ENCODE data around the gene LEP.

LEP gene

DNA sequence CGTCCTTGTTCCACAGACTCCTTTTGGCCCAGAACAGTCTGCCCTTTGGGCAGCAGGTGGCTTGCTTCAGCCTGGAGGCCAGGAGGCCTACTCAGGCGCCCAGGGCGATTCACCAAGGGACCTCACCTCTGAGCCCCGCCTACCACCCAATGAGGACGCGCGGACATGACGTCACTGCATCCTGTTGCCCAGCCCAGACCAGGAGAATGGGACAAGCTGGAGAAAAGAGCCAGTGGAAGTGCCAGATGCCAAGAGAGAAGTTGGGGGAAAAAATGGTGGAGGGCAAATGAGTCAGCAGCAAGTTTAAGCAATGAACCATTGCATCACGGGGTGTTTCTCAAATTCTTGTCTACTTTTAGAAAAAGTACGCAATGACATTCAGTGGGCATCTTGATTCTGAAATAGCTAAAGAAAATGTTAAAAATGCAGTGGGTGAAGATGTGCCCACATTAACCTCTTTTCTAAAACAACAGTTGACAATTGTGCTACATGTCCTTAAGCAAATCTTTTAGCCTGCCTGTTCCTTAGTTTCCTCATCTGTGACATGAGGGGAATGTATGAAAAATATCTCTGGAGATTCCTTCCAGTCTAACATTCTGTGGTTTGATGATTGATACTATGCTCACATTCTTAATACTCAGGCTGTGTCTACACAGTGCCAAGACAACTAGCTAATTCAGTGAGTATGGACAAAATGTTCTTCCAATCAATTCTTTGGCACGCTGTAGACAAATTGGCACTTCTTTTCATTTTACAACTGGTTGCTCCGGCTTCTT is 23.9 kb upstream of the LEP start:
- Histone ChIP-seq H3K4me3 (ENCODE audit: low read depth in 1 of 2, low read length in 2 of 2) (no peak overlapping the region), H2AFZ (ENCODE audit: low read depth, low read length) (no peak overlapping the region), H3K4me2 (ENCODE audit: insufficient read depth, low read length) (no peak overlapping the region), H3K9me3 (ENCODE audit: insufficient read depth, low read length, severe bottlenecking) (no peaks in the 10 kb centered on the region), H4K20me1 (ENCODE audit: insufficient read depth, low read length) (no peaks in the 10 kb centered on the region), H3K9ac (ENCODE audit: low read depth, low read length) (no peak overlapping the region), H3K36me3 (ENCODE audit: insufficient read depth, low read length) (no peaks in the 10 kb centered on the region), H3K27me3 (ENCODE audit: insufficient read depth, low read length, poor library complexity) (peaks cover 8% of the 10 kb centered on the region), H3K27ac (ENCODE audit: low read length) (no peak overlapping the region), H3K4me1 (ENCODE audit: insufficient read depth, low read length) (no peaks in the 10 kb centered on the region), H3K79me2 (ENCODE audit: insufficient read depth, low read length) (no peaks in the 10 kb centered on the region)
- ATAC-seq (ENCODE audit: insufficient read depth, low read depth): no peak
- no peak for TF ChIP-seq EZH2 (IDR thresholded peaks at IDR 0.05; ENCODE audit: borderline replicate concordance, low read depth, low read length, severe bottlenecking)
- TF ChIP-seq, protein P1, sequence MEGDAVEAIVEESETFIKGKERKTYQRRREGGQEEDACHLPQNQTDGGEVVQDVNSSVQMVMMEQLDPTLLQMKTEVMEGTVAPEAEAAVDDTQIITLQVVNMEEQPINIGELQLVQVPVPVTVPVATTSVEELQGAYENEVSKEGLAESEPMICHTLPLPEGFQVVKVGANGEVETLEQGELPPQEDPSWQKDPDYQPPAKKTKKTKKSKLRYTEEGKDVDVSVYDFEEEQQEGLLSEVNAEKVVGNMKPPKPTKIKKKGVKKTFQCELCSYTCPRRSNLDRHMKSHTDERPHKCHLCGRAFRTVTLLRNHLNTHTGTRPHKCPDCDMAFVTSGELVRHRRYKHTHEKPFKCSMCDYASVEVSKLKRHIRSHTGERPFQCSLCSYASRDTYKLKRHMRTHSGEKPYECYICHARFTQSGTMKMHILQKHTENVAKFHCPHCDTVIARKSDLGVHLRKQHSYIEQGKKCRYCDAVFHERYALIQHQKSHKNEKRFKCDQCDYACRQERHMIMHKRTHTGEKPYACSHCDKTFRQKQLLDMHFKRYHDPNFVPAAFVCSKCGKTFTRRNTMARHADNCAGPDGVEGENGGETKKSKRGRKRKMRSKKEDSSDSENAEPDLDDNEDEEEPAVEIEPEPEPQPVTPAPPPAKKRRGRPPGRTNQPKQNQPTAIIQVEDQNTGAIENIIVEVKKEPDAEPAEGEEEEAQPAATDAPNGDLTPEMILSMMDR (IDR thresholded peaks at IDR 0.05; ENCODE audit: borderline replicate concordance, extremely low read depth, low read length, poor library complexity, severe bottlenecking): no peak
- DNase-seq: no peak

DNA sequence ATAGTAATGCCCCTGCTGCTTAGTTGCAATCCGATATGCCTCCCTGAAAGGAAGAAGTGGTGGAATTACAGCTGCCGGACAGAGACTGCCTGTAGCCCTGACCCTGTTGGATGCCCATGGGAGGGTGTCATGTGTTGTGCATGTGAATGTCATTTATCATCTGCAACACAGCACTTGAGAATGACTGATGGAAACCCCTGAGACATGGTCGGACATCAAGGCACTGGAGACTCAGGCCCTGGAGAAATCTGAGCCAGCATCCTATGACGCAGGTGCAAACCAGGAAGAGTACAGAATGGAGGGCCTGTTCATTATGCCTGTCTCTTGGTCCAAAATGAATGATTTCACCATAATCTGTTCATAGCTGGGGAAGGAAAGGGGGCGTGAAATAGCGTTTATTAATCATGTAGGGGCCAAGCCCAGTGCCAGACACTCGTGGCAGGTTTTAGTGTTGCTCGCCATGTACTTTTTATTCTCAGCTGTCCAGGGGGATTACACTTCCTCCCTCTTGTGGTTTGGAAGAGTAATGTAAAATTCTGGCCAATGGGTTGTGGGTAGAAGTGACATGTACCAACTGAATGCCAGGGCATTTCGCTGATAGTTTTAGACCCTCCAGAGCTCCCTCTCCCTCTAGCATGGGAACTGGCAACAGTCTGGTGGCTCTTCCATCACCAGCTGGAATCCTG is 23.0 kb upstream of the LEP start:
- H3K9me3 ChIP-seq (ENCODE audit: insufficient read depth, low read length, severe bottlenecking): no peaks in the 10 kb centered on the region
- H3K79me2 ChIP-seq (ENCODE audit: insufficient read depth, low read length): no peaks in the 10 kb centered on the region
- no peaks in the 10 kb centered on the region for H4K20me1 ChIP-seq (ENCODE audit: insufficient read depth, low read length)
- DNase-seq (no peak), ATAC-seq (ENCODE audit: insufficient read depth, low read depth) (no peak)
- no peak overlapping the region for H3K9ac ChIP-seq (ENCODE audit: low read depth, low read length)
- H2AFZ ChIP-seq (ENCODE audit: low read depth, low read length): no peak overlapping the region
- H3K4me3 ChIP-seq (ENCODE audit: low read depth in 1 of 2, low read length in 2 of 2): no peak overlapping the region
- no peak overlapping the region for H3K27ac ChIP-seq (ENCODE audit: low read length)
- H3K36me3 ChIP-seq (ENCODE audit: insufficient read depth, low read length): no peaks in the 10 kb centered on the region
- TF ChIP-seq EZH2 (IDR thresholded peaks at IDR 0.05; ENCODE audit: borderline replicate concordance, low read depth, low read length, severe bottlenecking): no peak
- TF ChIP-seq, protein P1 (IDR thresholded peaks at IDR 0.05; ENCODE audit: borderline replicate concordance, extremely low read depth, low read length, poor library complexity, severe bottlenecking): peak; percentile 10
- H3K27me3 ChIP-seq (ENCODE audit: insufficient read depth, low read length, poor library complexity): peaks cover 8% of the 10 kb centered on the region
- H3K4me1 ChIP-seq (ENCODE audit: insufficient read depth, low read length): no peaks in the 10 kb centered on the region
- no peak overlapping the region for H3K4me2 ChIP-seq (ENCODE audit: insufficient read depth, low read length)

DNA sequence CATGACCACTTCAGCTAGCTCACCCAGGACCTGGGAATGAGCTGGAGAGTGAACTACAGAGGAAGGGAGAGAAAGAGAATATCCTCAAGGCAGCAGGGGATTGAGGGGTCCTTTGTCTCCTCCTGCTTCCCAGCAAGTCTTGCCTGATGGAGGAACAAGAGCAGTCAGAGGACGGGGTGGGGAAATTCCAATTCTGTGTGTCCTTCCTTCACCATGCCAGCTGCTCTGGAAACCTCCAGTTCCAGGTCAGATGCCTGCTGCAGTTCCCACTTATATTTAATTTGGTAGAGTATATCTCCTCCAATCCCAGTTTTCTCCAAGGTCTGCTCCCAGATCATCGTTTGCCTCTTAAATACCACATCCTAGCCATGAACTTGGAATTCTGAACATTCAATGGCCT is 21.4 kb upstream of the LEP start:
- no peak for ATAC-seq (ENCODE audit: insufficient read depth, low read depth)
- no peaks in the 10 kb centered on the region for H3K4me1 ChIP-seq (ENCODE audit: insufficient read depth, low read length)
- H3K4me3 ChIP-seq (ENCODE audit: low read depth in 1 of 2, low read length in 2 of 2): no peak overlapping the region
- no peak overlapping the region for H3K4me2 ChIP-seq (ENCODE audit: insufficient read depth, low read length)
- no peaks in the 10 kb centered on the region for H4K20me1 ChIP-seq (ENCODE audit: insufficient read depth, low read length)
- H3K79me2 ChIP-seq (ENCODE audit: insufficient read depth, low read length): no peaks in the 10 kb centered on the region
- no peak overlapping the region for H2AFZ ChIP-seq (ENCODE audit: low read depth, low read length)
- no peak for DNase-seq
- peaks cover 8% of the 10 kb centered on the region for H3K27me3 ChIP-seq (ENCODE audit: insufficient read depth, low read length, poor library complexity)
- no peak overlapping the region for H3K9ac ChIP-seq (ENCODE audit: low read depth, low read length)
- H3K27ac ChIP-seq (ENCODE audit: low read length): no peak overlapping the region
- no peaks in the 10 kb centered on the region for H3K36me3 ChIP-seq (ENCODE audit: insufficient read depth, low read length)
- TF ChIP-seq EZH2 (IDR thresholded peaks at IDR 0.05; ENCODE audit: borderline replicate concordance, low read depth, low read length, severe bottlenecking): no peak
- TF ChIP-seq, protein P1 (IDR thresholded peaks at IDR 0.05; ENCODE audit: borderline replicate concordance, extremely low read depth, low read length, poor library complexity, severe bottlenecking): no peak
- no peaks in the 10 kb centered on the region for H3K9me3 ChIP-seq (ENCODE audit: insufficient read depth, low read length, severe bottlenecking)

Data from DND-41 (cell line).